Psoas muscle (tissue), 8 donors: ENCODE data around the gene PDE4D. TPM values are rescaled to one million over a fixed set of nuclear protein-coding genes. Genes with fewer than 3 reads are reported as not detected.

Experiments
- ATAC-seq, 4 donors: fragments of 200-7000 bp; cut with Tn5 transposase; one replicate each; pipeline ENCODE4 v1.9.1; 2020; ENCODE audit warnings: moderate library complexity in 3 of 4, mild to moderate bottlenecking in 2 of 4
- DNase-seq, 2 donors: peaks; one replicate each; pipeline ENCODE4 v3.0.0-alpha.2; 2020
- H3K27ac ChIP-seq: fragments of 200-600 bp; one replicate; pipeline ENCODE4 v1.8.0; 2022
- H3K27me3 ChIP-seq, 3 donors: fragments of 200-600 bp in 1 of 3; one replicate each; pipeline versions ENCODE4 v1.6.1 to v1.8.0; 2013 to 2022; ENCODE audit warnings: low read length in 2 of 3, mild to moderate bottlenecking in 2 of 3, moderate library complexity in 1 of 3; ENCODE audit not compliant: insufficient read depth in 3 of 3
- H3K36me3 ChIP-seq, 2 donors: fragments of 200-600 bp in 1 of 2; one replicate each; pipeline versions ENCODE4 v1.6.1 to v1.8.0; 2013 to 2022; ENCODE audit warnings: low read depth in 1 of 2, mild to moderate bottlenecking in 1 of 2, moderate library complexity in 1 of 2; ENCODE audit not compliant: insufficient read depth in 1 of 2
- H3K4me1 ChIP-seq: fragments of 200-600 bp; one replicate; pipeline ENCODE4 v1.8.0; 2022
- H3K4me3 ChIP-seq: fragments of 200-600 bp; one replicate; pipeline ENCODE4 v1.8.0; 2022; ENCODE audit warnings: mild to moderate bottlenecking
- H3K9me3 ChIP-seq: fragments of 200-600 bp; one replicate; pipeline ENCODE4 v1.8.0; 2022
- CTCF ChIP-seq: fragments of 200-600 bp; IDR thresholded peaks from one replicate; pipeline ENCODE4 v1.8.0; 2022; ENCODE audit warnings: antibody characterized with exemption
- WGBS, 3 donors: extraction: QIAGEN DNeasy Blood & Tissue Kit; methylation state at CpG; one replicate each; pipeline versions ENCODE4 v1.1.6 to v1.1.7; 2013; 5-methylcytosine and 5-hydroxymethylcytosine counted together
- intact Hi-C, 2 donors: fragments of 100-400 bp; cut with DNase I; formaldehyde crosslinking; loops; one replicate each; pipeline versions ENCODE4 v1.11.0 to v1.14.2; 2022
- polyA plus RNA-seq, 3 donors: library from polyadenylated mRNA; stranded (reverse); fragments of 200-250 nt; gene quantifications; one replicate each; pipeline ENCODE4 v1.2.3, GENCODE V29; 2013
- total RNA-seq, 4 donors: library from RNA; stranded (reverse); fragmentation: NEBNext Ultra II Directional in 2 of 4; extraction: Animal tissue kit (Norgen Biotek cat#: 25700) in 2 of 4; gene quantifications; one replicate each; pipeline versions ENCODE4 v1.2.1 to v1.2.4, GENCODE V29; 2021 to 2023
- donor health status: healthy with polysubstance abuse.
- donor health status: DM: no; HTN: no; CAD: no; lungs with moderate emphysema.
- donor health status: Bipolar disorder and iron deficiency.
- donor health status: healthy.
- donor health status: DM: yes; HTN: yes; CAD: no.
- donor health status: DM: no; HTN: no; CAD: no.
- donor health status: DM: no; HTN: no; CAD: no.
- donor health status: DM: yes; HTN: yes; CAD: no.

PDE4D gene
- total and polyA plus RNA-seq, 7 donors, result 42.6 to 283 (median 88.7) TPM

GRCh38 chr5:59565551-59565950 lies 328.0 kb downstream of the PDE4D start:
- peak overlapping the region; percentile 86 for H3K27ac ChIP-seq
- no peak for TF ChIP-seq CTCF
- H3K36me3 ChIP-seq, result peaks cover 0 to 5% of the 10 kb centered on the region in 2 donors
- peak; percentile 71 to 83 (median 78) for ATAC-seq
- H3K4me3 ChIP-seq, result no peak overlapping the region
- intact Hi-C loops, result loop anchor here in 1 of 2 donors (2.0 kb wide), 1 partner anchor 21 kb away; no protein-coding TSS in a partner anchor
- H3K27me3 ChIP-seq, result no peaks in the 10 kb centered on the region
- no peaks in the 10 kb centered on the region for H3K9me3 ChIP-seq
- DNase-seq, result peak; percentile 38 to 56
- peaks cover 46% of the 10 kb centered on the region for H3K4me1 ChIP-seq
- 14 to 40% (median 34%) methylated on average over 2 of the region's 2 CpGs for WGBS, 3 donors

- no peaks in the 10 kb centered on the region for H3K27me3 ChIP-seq
- no peak for TF ChIP-seq CTCF
- H3K36me3 ChIP-seq, result peaks cover 3 to 5% of the 10 kb centered on the region in 2 donors
- intact Hi-C loops, result loop anchor here in 1 of 2 donors (2.0 to 5.0 kb wide), 2 partner anchors 20 to 1333 kb away; no protein-coding TSS in a partner anchor
- H3K9me3 ChIP-seq, result no peaks in the 10 kb centered on the region
- H3K4me1 ChIP-seq, result peaks cover 41% of the 10 kb centered on the region
- WGBS, 3 donors, result 94 to 96% (median 95%) methylated on average over 1 of the region's 1 CpG
- peak overlapping the region; percentile 86 for H3K27ac ChIP-seq
- DNase-seq (no peak), ATAC-seq (no peak)
- H3K4me3 ChIP-seq, result no peak overlapping the region
These were observed 328.6 kb downstream of the PDE4D start for GRCh38 chr5:59564895-59565294.

- intact Hi-C loops, result loop anchor here in 1 of 2 donors (5.0 kb wide), 1 partner anchor 1331 kb away; no protein-coding TSS in a partner anchor
These were observed 330.7 kb downstream of the PDE4D start for GRCh38 chr5:59562756-59563389.

GRCh38 chr5:59560553-59560952 lies 333.0 kb downstream of the PDE4D start:
- Histone ChIP-seq H3K9me3 (no peaks in the 10 kb centered on the region), H3K4me3 (no peak overlapping the region), H3K4me1 (peaks cover 37% of the 10 kb centered on the region), H3K36me3 (peaks cover 5 to 6% of the 10 kb centered on the region in 2 donors), H3K27ac (peak overlapping the region; percentile 86), H3K27me3 (no peaks in the 10 kb centered on the region)
- no peak for DNase-seq
- 37 to 58% (median 58%) methylated on average over 2 of the region's 2 CpGs for WGBS, 3 donors
- intact Hi-C loops, result loop anchor here in 1 of 2 donors (5.0 kb wide), 1 partner anchor 1328 kb away; no protein-coding TSS in a partner anchor
- ATAC-seq, result no peak
- no peak for TF ChIP-seq CTCF

More at GRCh38 chr5:59562756-59563389, 330.7 kb downstream of the PDE4D start:
- no peak for TF ChIP-seq CTCF
- Histone ChIP-seq H3K27ac (peak overlapping the region; percentile 86), H3K36me3 (peaks cover 5 to 6% of the 10 kb centered on the region in 2 donors), H3K4me3 (no peak overlapping the region), H3K4me1 (peaks cover 45% of the 10 kb centered on the region), H3K27me3 (no peaks in the 10 kb centered on the region), H3K9me3 (no peaks in the 10 kb centered on the region)
- 1 to 19% (median 6%) methylated on average over 3 of the region's 3 CpGs for WGBS, 3 donors
- DNase-seq, result peak; percentile 79 to 92
- ATAC-seq, result peak; percentile 89 to 93 (median 90)
